ENCODE results near the gene ITGA6.

Gene ITGA6

GRCh38 chr2:172399765-172400164, 27.6 kb upstream of the ITGA6 start:
- no peak overlapping the region for H2AFZ ChIP-seq
- no peak overlapping the region for H3K4me2 ChIP-seq (ENCODE audit: low read length)
- no peaks in the 10 kb centered on the region for H3K79me2 ChIP-seq
- TF ChIP-seq, protein P1, sequence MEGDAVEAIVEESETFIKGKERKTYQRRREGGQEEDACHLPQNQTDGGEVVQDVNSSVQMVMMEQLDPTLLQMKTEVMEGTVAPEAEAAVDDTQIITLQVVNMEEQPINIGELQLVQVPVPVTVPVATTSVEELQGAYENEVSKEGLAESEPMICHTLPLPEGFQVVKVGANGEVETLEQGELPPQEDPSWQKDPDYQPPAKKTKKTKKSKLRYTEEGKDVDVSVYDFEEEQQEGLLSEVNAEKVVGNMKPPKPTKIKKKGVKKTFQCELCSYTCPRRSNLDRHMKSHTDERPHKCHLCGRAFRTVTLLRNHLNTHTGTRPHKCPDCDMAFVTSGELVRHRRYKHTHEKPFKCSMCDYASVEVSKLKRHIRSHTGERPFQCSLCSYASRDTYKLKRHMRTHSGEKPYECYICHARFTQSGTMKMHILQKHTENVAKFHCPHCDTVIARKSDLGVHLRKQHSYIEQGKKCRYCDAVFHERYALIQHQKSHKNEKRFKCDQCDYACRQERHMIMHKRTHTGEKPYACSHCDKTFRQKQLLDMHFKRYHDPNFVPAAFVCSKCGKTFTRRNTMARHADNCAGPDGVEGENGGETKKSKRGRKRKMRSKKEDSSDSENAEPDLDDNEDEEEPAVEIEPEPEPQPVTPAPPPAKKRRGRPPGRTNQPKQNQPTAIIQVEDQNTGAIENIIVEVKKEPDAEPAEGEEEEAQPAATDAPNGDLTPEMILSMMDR (IDR thresholded peaks at IDR 0.05): no peak
- no peaks in the 10 kb centered on the region for H3K9me3 ChIP-seq (ENCODE audit: control insufficient read depth, low read length)
- H3K4me3 ChIP-seq (ENCODE audit: low read depth, low read length): no peak overlapping the region
- H3K4me1 ChIP-seq: no peaks in the 10 kb centered on the region
- no peak overlapping the region for H3K9ac ChIP-seq
- no peak overlapping the region for H3K27ac ChIP-seq
- no peaks in the 10 kb centered on the region for H3K36me3 ChIP-seq (ENCODE audit: control insufficient read depth, insufficient read depth, low read length)
- H3K27me3 ChIP-seq (ENCODE audit: control insufficient read depth, insufficient read depth, low read length): no peaks in the 10 kb centered on the region

- Histone ChIP-seq H3K36me3 (ENCODE audit: control insufficient read depth, insufficient read depth, low read length) (no peaks in the 10 kb centered on the region), H3K4me1 (no peaks in the 10 kb centered on the region)
Measured at GRCh38 chr2:172402198-172402597, 25.2 kb upstream of the ITGA6 start.

GRCh38 chr2:172403402-172403801, 24.0 kb upstream of the ITGA6 start:
- H3K79me2 ChIP-seq: no peaks in the 10 kb centered on the region
- TF ChIP-seq, protein P1 (IDR thresholded peaks at IDR 0.05): no peak
- H3K27me3 ChIP-seq (ENCODE audit: control insufficient read depth, insufficient read depth, low read length): no peaks in the 10 kb centered on the region
- H3K4me2 ChIP-seq (ENCODE audit: low read length): no peak overlapping the region
- no peak overlapping the region for H3K9ac ChIP-seq
- no peak overlapping the region for H2AFZ ChIP-seq
- no peak overlapping the region for H3K4me3 ChIP-seq (ENCODE audit: low read depth, low read length)
- H3K27ac ChIP-seq: no peak overlapping the region
- H3K36me3 ChIP-seq (ENCODE audit: control insufficient read depth, insufficient read depth, low read length): no peaks in the 10 kb centered on the region
- no peaks in the 10 kb centered on the region for H3K9me3 ChIP-seq (ENCODE audit: control insufficient read depth, low read length)
- H3K4me1 ChIP-seq: no peaks in the 10 kb centered on the region

More at GRCh38 chr2:172402198-172402597, 25.2 kb upstream of the ITGA6 start:
- no peak overlapping the region for H3K4me3 ChIP-seq (ENCODE audit: low read depth, low read length)
- no peaks in the 10 kb centered on the region for H3K79me2 ChIP-seq
- no peak overlapping the region for H3K4me2 ChIP-seq (ENCODE audit: low read length)
- H3K9me3 ChIP-seq (ENCODE audit: control insufficient read depth, low read length): no peaks in the 10 kb centered on the region
- H2AFZ ChIP-seq: no peak overlapping the region
- H3K27me3 ChIP-seq (ENCODE audit: control insufficient read depth, insufficient read depth, low read length): no peaks in the 10 kb centered on the region
- H3K27ac ChIP-seq: no peak overlapping the region
- TF ChIP-seq, protein P1 (IDR thresholded peaks at IDR 0.05): no peak
- no peak overlapping the region for H3K9ac ChIP-seq

- no peaks in the 10 kb centered on the region for H3K27me3 ChIP-seq (ENCODE audit: control insufficient read depth, insufficient read depth, low read length)
- TF ChIP-seq, protein P1 (IDR thresholded peaks at IDR 0.05): no peak
- H2AFZ ChIP-seq: no peak overlapping the region
- H3K4me3 ChIP-seq (ENCODE audit: low read depth, low read length): no peak overlapping the region
- no peak overlapping the region for H3K27ac ChIP-seq
- H3K4me2 ChIP-seq (ENCODE audit: low read length): no peak overlapping the region
- no peaks in the 10 kb centered on the region for H3K79me2 ChIP-seq
- H3K36me3 ChIP-seq (ENCODE audit: control insufficient read depth, insufficient read depth, low read length): no peaks in the 10 kb centered on the region
- H3K9ac ChIP-seq: no peak overlapping the region
- no peaks in the 10 kb centered on the region for H3K9me3 ChIP-seq (ENCODE audit: control insufficient read depth, low read length)
- H3K4me1 ChIP-seq: no peaks in the 10 kb centered on the region
Measured at GRCh38 chr2:172403881-172404468, 23.4 kb upstream of the ITGA6 start.

DNA sequence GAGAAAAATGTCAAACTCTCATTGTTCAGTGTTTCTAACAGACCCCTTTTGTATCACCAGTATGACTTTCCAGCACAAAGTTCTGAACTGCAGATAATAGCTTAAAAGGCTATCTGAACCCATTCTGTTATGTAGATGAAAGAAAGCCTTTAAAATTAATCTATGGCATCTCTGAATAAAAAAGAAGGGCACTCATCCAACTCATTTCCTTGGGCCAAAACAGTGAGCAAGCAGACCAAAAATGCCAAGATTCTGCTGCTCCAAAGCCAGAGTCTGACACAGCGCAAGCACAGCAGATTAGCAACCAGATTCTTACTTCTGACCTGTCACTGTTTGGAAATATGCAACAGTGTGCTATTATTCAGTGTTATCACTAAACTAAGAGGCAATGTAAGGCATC, 22.6 kb upstream of the ITGA6 start:
- Histone ChIP-seq H3K4me1 (no peaks in the 10 kb centered on the region), H3K4me3 (ENCODE audit: low read depth, low read length) (no peak overlapping the region), H3K27ac (no peak overlapping the region), H3K9me3 (ENCODE audit: control insufficient read depth, low read length) (no peaks in the 10 kb centered on the region), H3K27me3 (ENCODE audit: control insufficient read depth, insufficient read depth, low read length) (no peaks in the 10 kb centered on the region), H2AFZ (no peak overlapping the region), H3K36me3 (ENCODE audit: control insufficient read depth, insufficient read depth, low read length) (no peaks in the 10 kb centered on the region), H3K4me2 (ENCODE audit: low read length) (no peak overlapping the region), H3K79me2 (no peaks in the 10 kb centered on the region), H3K9ac (no peak overlapping the region)
- TF ChIP-seq, protein P1 (IDR thresholded peaks at IDR 0.05): no peak
